ENCODE measurements around the gene SPATA20.

SPATA20 gene

GRCh38 chr17:50598487-50598886 is 51.5 kb downstream of the SPATA20 start:
- H3K4me1 Mint-ChIP-seq = peaks cover 25% of the 10 kb centered on the region
- TF ChIP-seq CTCF (IDR thresholded peaks at IDR 0.05; ENCODE audit: unreplicated experiment in 3 of 3) = no peak
- H3K9me3 Mint-ChIP-seq = no peaks in the 10 kb centered on the region
- H3K27ac Mint-ChIP-seq = no peak overlapping the region
- H3K4me3 Mint-ChIP-seq = no peak overlapping the region
- peaks cover 14% of the 10 kb centered on the region for H3K27me3 Mint-ChIP-seq (ENCODE audit: low read depth)
- peaks cover 18% of the 10 kb centered on the region for H3K36me3 Mint-ChIP-seq (ENCODE audit: low read depth)

GRCh38 chr17:50599606-50600005 is 52.6 kb downstream of the SPATA20 start:
- H3K36me3 Mint-ChIP-seq (ENCODE audit: low read depth) = peaks cover 18% of the 10 kb centered on the region
- no peak for TF ChIP-seq CTCF (IDR thresholded peaks at IDR 0.05; ENCODE audit: unreplicated experiment in 3 of 3)
- peaks cover 30% of the 10 kb centered on the region for H3K4me1 Mint-ChIP-seq
- H3K27me3 Mint-ChIP-seq (ENCODE audit: low read depth) = peaks cover 14% of the 10 kb centered on the region
- no peak overlapping the region for H3K27ac Mint-ChIP-seq
- no peaks in the 10 kb centered on the region for H3K9me3 Mint-ChIP-seq
- no peak overlapping the region for H3K4me3 Mint-ChIP-seq

GRCh38 chr17:50601823-50602375 is 54.9 kb downstream of the SPATA20 start:
- H3K36me3 Mint-ChIP-seq (ENCODE audit: low read depth) = peaks cover 27% of the 10 kb centered on the region
- H3K9me3 Mint-ChIP-seq = no peaks in the 10 kb centered on the region
- no peak overlapping the region for H3K4me3 Mint-ChIP-seq
- peaks cover 21% of the 10 kb centered on the region for H3K27me3 Mint-ChIP-seq (ENCODE audit: low read depth)
- peak overlapping the region; percentile 18 to 44 (median 20) for H3K27ac Mint-ChIP-seq
- no peak for TF ChIP-seq CTCF (IDR thresholded peaks at IDR 0.05; ENCODE audit: unreplicated experiment in 3 of 3)
- peaks cover 46% of the 10 kb centered on the region for H3K4me1 Mint-ChIP-seq

GRCh38 chr17:50602836-50603235 is 55.9 kb downstream of the SPATA20 start:
- Mint-ChIP-seq H3K4me1 (peaks cover 49% of the 10 kb centered on the region), H3K9me3 (no peaks in the 10 kb centered on the region), H3K36me3 (ENCODE audit: low read depth) (peaks cover 26% of the 10 kb centered on the region), H3K4me3 (no peak overlapping the region), H3K27me3 (ENCODE audit: low read depth) (peaks cover 27% of the 10 kb centered on the region), H3K27ac (peak overlapping the region in 2 of 3 experiments; percentile 77 to 89)
- TF ChIP-seq CTCF (IDR thresholded peaks at IDR 0.05; ENCODE audit: unreplicated experiment in 3 of 3) = no peak

GRCh38 chr17:50603340-50603739 is 56.4 kb downstream of the SPATA20 start:
- Mint-ChIP-seq H3K4me1 (peaks cover 49% of the 10 kb centered on the region), H3K27ac (peak overlapping the region; percentile 45 to 89 (median 77)), H3K36me3 (ENCODE audit: low read depth) (peaks cover 25% of the 10 kb centered on the region), H3K27me3 (ENCODE audit: low read depth) (peaks cover 28% of the 10 kb centered on the region), H3K9me3 (no peaks in the 10 kb centered on the region), H3K4me3 (no peak overlapping the region)
- no peak for TF ChIP-seq CTCF (IDR thresholded peaks at IDR 0.05; ENCODE audit: unreplicated experiment in 3 of 3)

- no peaks in the 10 kb centered on the region for H3K9me3 Mint-ChIP-seq
- H3K4me3 Mint-ChIP-seq = peak overlapping the region in 2 of 3 experiments; percentile 22 to 41
- H3K27ac Mint-ChIP-seq = peak overlapping the region; percentile 77 to 94 (median 89)
- peaks cover 34% of the 10 kb centered on the region for H3K27me3 Mint-ChIP-seq (ENCODE audit: low read depth)
- TF ChIP-seq CTCF (IDR thresholded peaks at IDR 0.05; ENCODE audit: unreplicated experiment in 3 of 3) = peak in 1 of 3 experiments; percentile 13
- peaks cover 29% of the 10 kb centered on the region for H3K36me3 Mint-ChIP-seq (ENCODE audit: low read depth)
- H3K4me1 Mint-ChIP-seq = peaks cover 56% of the 10 kb centered on the region
These were observed 57.5 kb downstream of the SPATA20 start for GRCh38 chr17:50604513-50604912.
